Liver (tissue), 9 donors: ENCODE data around the gene MYO7B. TPM values are rescaled to one million over a fixed set of nuclear protein-coding genes. Genes with fewer than 3 reads are reported as not detected.

Experiments used
- DNase-seq: peaks from one replicate; pipeline ENCODE4 v3.0.0-alpha.2; 2017; ENCODE audit warnings: low spot score
- H3K27ac ChIP-seq, 2 donors: one replicate each; pipeline ENCODE4 v1.7.0; 2013; ENCODE audit warnings: inconsistent platforms in 2 of 2, low read length in 2 of 2, control low read depth in 1 of 2, low read depth in 1 of 2, mild to moderate bottlenecking in 1 of 2
- H3K27me3 ChIP-seq, 4 donors: one replicate each; pipeline versions ENCODE4 v1.6.1 to v1.7.0; 2013; ENCODE audit warnings: low read length in 3 of 4, inconsistent platforms in 1 of 4, mild to moderate bottlenecking in 1 of 4, moderate library complexity in 1 of 4; ENCODE audit not compliant: control insufficient read depth in 4 of 4, insufficient read depth in 4 of 4
- H3K36me3 ChIP-seq, 4 donors: one replicate each; pipeline versions ENCODE4 v1.6.1 to v1.7.0; 2013; ENCODE audit warnings: low read length in 3 of 4, mild to moderate bottlenecking in 3 of 4, low read depth in 1 of 4, moderate library complexity in 1 of 4; ENCODE audit not compliant: control insufficient read depth in 4 of 4, insufficient read depth in 3 of 4
- H3K4me1 ChIP-seq, 4 donors: one replicate each; pipeline versions ENCODE4 v1.6.1 to v1.7.0; 2013; ENCODE audit warnings: low read length in 3 of 4, mild to moderate bottlenecking in 3 of 4, moderate library complexity in 1 of 4; ENCODE audit not compliant: control insufficient read depth in 4 of 4, insufficient read depth in 4 of 4
- H3K4me3 ChIP-seq, 3 donors: one replicate each; pipeline versions ENCODE4 v1.6.1 to v1.7.0; 2013; ENCODE audit warnings: low read length in 3 of 3, control low read depth in 1 of 3, low read depth in 1 of 3, mild to moderate bottlenecking in 1 of 3
- H3K9ac ChIP-seq, 2 donors: one replicate each; pipeline ENCODE4 v1.7.0; 2013; ENCODE audit warnings: low read length in 2 of 2, mild to moderate bottlenecking in 2 of 2, moderate library complexity in 2 of 2, control low read depth in 1 of 2, low read depth in 1 of 2
- H3K9me3 ChIP-seq, 4 donors: one replicate each; pipeline versions ENCODE4 v1.6.1 to v1.7.0; 2013; ENCODE audit warnings: low read length in 3 of 4; ENCODE audit not compliant: control insufficient read depth in 4 of 4
- EGR1 ChIP-seq, 2 donors: IDR thresholded peaks; 2 replicates each; pipeline ENCODE4 v1.6.1; 2016 to 2018; ENCODE audit warnings: antibody characterized with exemption in 2 of 2, low read depth in 2 of 2
- FOXA1 ChIP-seq: IDR thresholded peaks from 2 replicates; pipeline ENCODE4 v1.6.1; 2016; ENCODE audit warnings: antibody characterized with exemption
- FOXA2 ChIP-seq: IDR thresholded peaks from 2 replicates; pipeline ENCODE4 v1.6.1; 2016; ENCODE audit warnings: antibody characterized with exemption
- GABPA ChIP-seq, 2 donors: IDR thresholded peaks in 1 of 2; conservative IDR thresholded peaks in 1 of 2; 2 replicates each; pipeline ENCODE4 v1.6.1; 2016; ENCODE audit warnings: antibody characterized with exemption in 2 of 2, mild to moderate bottlenecking in 1 of 2, moderate library complexity in 1 of 2
- HNF4A ChIP-seq, 2 donors: conservative IDR thresholded peaks; 2 replicates each; pipeline ENCODE4 v1.6.1; 2016; ENCODE audit warnings: antibody characterized with exemption in 2 of 2, mild to moderate bottlenecking in 2 of 2
- HNF4G ChIP-seq: IDR thresholded peaks from 2 replicates; pipeline ENCODE4 v1.6.1; 2016; ENCODE audit warnings: antibody characterized with exemption
- JUND ChIP-seq, 2 donors: IDR thresholded peaks; 2 replicates each; pipeline ENCODE4 v1.6.1; 2016; ENCODE audit warnings: antibody characterized with exemption in 2 of 2
- NR2F2 ChIP-seq: IDR thresholded peaks from 2 replicates; pipeline ENCODE4 v1.6.1; 2016; ENCODE audit warnings: antibody characterized with exemption
- RAD21 ChIP-seq, 2 donors: IDR thresholded peaks; 2 replicates each; pipeline ENCODE4 v1.6.1; 2016; ENCODE audit warnings: antibody characterized with exemption in 2 of 2, mild to moderate bottlenecking in 2 of 2
- RXRA ChIP-seq, 2 donors: IDR thresholded peaks; 2 replicates each; pipeline ENCODE4 v1.6.1; 2017 to 2018; ENCODE audit warnings: antibody characterized with exemption in 2 of 2, mild to moderate bottlenecking in 1 of 2
- SP1 ChIP-seq: IDR thresholded peaks from 2 replicates; pipeline ENCODE4 v1.6.1; 2018; ENCODE audit warnings: antibody characterized with exemption, mild to moderate bottlenecking
- TAF1 ChIP-seq: conservative IDR thresholded peaks from 2 replicates; pipeline ENCODE4 v1.6.1; 2016; ENCODE audit warnings: antibody characterized with exemption, mild to moderate bottlenecking
- YY1 ChIP-seq: IDR thresholded peaks from 2 replicates; pipeline ENCODE4 v1.6.1; 2016; ENCODE audit warnings: antibody characterized with exemption, mild to moderate bottlenecking
- WGBS: extraction: QIAGEN DNeasy Blood & Tissue Kit; methylation state at CpG from one replicate; pipeline ENCODE4 v1.1.7; 2013; 5-methylcytosine and 5-hydroxymethylcytosine counted together
- polyA plus RNA-seq, 2 donors: library from polyadenylated mRNA; stranded (reverse) in 1 of 2; unstranded in 1 of 2; fragments of 200-250 nt in 1 of 2; fragments of >200 nt in 1 of 2; fragmentation: Nextera tagmentation in 1 of 2; extraction: Ambion mirVana in 1 of 2; gene quantifications; one replicate each; pipeline versions ENCODE4 v1.2.1 to v1.2.3, GENCODE V29; 2013 to 2015
- total RNA-seq, 2 donors: library from RNA; depleted of rRNA; stranded (reverse); fragments of >200 nt; gene quantifications; one replicate each; pipeline ENCODE4 v1.2.3, GENCODE V29; 2014
- TF ChIP-seq, protein P1 (sequence below): IDR thresholded peaks from 2 replicates; pipeline ENCODE4 v1.6.1; 2016; ENCODE audit warnings: antibody characterized with exemption
- TF ChIP-seq, protein P2 (sequence below): fragments of 150-350 bp; IDR thresholded peaks from 2 replicates; pipeline ENCODE4 v1.5.1; 2017; ENCODE audit warnings: improper control_type of control experiment, low read depth, low read length; ENCODE audit not compliant: missing input control
- TF ChIP-seq, protein P3 (sequence below): IDR thresholded peaks from 2 replicates; pipeline ENCODE4 v1.6.1; 2016; ENCODE audit warnings: antibody characterized with exemption
- TF ChIP-seq, protein P4 (sequence below): IDR thresholded peaks from 2 replicates; pipeline ENCODE4 v1.6.1; 2016; ENCODE audit warnings: antibody characterized with exemption
- donor health status: healthy.
- donor health status: healthy.
- donor health status: healthy.
- donor health status: healthy.
- donor health status: healthy.

The MYO7B gene
- total and polyA plus RNA-seq, 4 donors, result 0.15 to 1.1 (median 0.64) TPM

GRCh38 chr2:127606625-127607398 lies 71.3 kb downstream of the MYO7B start:
- H3K27me3 ChIP-seq, result no peaks in the 10 kb centered on the region
- H3K36me3 ChIP-seq, result no peaks in the 10 kb centered on the region
- H3K9me3 ChIP-seq, result peaks cover 0 to 13% (median 3%) of the 10 kb centered on the region in 4 donors
- no peaks in the 10 kb centered on the region for H3K4me1 ChIP-seq
- no peak overlapping the region for H3K27ac ChIP-seq
- H3K9ac ChIP-seq, result no peak overlapping the region
- WGBS, result 94% methylated on average over 17 of the region's 17 CpGs
- DNase-seq, result no peak
- no peak overlapping the region for H3K4me3 ChIP-seq
- TF ChIP-seq, protein P1, sequence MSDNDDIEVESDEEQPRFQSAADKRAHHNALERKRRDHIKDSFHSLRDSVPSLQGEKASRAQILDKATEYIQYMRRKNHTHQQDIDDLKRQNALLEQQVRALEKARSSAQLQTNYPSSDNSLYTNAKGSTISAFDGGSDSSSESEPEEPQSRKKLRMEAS, result no peak
- TF ChIP-seq, protein P2, sequence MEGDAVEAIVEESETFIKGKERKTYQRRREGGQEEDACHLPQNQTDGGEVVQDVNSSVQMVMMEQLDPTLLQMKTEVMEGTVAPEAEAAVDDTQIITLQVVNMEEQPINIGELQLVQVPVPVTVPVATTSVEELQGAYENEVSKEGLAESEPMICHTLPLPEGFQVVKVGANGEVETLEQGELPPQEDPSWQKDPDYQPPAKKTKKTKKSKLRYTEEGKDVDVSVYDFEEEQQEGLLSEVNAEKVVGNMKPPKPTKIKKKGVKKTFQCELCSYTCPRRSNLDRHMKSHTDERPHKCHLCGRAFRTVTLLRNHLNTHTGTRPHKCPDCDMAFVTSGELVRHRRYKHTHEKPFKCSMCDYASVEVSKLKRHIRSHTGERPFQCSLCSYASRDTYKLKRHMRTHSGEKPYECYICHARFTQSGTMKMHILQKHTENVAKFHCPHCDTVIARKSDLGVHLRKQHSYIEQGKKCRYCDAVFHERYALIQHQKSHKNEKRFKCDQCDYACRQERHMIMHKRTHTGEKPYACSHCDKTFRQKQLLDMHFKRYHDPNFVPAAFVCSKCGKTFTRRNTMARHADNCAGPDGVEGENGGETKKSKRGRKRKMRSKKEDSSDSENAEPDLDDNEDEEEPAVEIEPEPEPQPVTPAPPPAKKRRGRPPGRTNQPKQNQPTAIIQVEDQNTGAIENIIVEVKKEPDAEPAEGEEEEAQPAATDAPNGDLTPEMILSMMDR, result no peak
- no peak for TF ChIP-seq RXRA (IDR thresholded peaks at IDR 0.05)
- TF ChIP-seq YY1, result no peak
- no peak for TF ChIP-seq SP1
- TF ChIP-seq JUND (IDR thresholded peaks at IDR 0.05), result no peak
- no peak for TF ChIP-seq HNF4A (conservative IDR thresholded peaks at IDR 0.05)

GRCh38 chr2:127607399-127607908 lies 72.0 kb downstream of the MYO7B start:
- TF ChIP-seq FOXA1 (no peak), RAD21 (IDR thresholded peaks at IDR 0.05) (no peak), FOXA2 (no peak), YY1 (no peak), RXRA (IDR thresholded peaks at IDR 0.05) (no peak), TAF1 (no peak), JUND (IDR thresholded peaks at IDR 0.05) (no peak), NR2F2 (no peak), SP1 (no peak), GABPA (IDR thresholded peaks at IDR 0.05 in 1 of 2, conservative IDR thresholded peaks at IDR 0.05 in 1 of 2) (no peak), EGR1 (IDR thresholded peaks at IDR 0.05; ENCODE audit: low read depth in 2 of 2) (no peak), HNF4G (no peak)
- TF ChIP-seq, protein P1, result no peak
- TF ChIP-seq, protein P3, sequence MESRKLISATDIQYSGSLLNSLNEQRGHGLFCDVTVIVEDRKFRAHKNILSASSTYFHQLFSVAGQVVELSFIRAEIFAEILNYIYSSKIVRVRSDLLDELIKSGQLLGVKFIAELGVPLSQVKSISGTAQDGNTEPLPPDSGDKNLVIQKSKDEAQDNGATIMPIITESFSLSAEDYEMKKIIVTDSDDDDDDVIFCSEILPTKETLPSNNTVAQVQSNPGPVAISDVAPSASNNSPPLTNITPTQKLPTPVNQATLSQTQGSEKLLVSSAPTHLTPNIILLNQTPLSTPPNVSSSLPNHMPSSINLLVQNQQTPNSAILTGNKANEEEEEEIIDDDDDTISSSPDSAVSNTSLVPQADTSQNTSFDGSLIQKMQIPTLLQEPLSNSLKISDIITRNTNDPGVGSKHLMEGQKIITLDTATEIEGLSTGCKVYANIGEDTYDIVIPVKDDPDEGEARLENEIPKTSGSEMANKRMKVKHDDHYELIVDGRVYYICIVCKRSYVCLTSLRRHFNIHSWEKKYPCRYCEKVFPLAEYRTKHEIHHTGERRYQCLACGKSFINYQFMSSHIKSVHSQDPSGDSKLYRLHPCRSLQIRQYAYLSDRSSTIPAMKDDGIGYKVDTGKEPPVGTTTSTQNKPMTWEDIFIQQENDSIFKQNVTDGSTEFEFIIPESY, result no peak
- TF ChIP-seq, protein P2, result no peak
- TF ChIP-seq, protein P4, sequence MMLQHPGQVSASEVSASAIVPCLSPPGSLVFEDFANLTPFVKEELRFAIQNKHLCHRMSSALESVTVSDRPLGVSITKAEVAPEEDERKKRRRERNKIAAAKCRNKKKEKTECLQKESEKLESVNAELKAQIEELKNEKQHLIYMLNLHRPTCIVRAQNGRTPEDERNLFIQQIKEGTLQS, result no peak
- H3K27ac ChIP-seq, result no peak overlapping the region
- no peaks in the 10 kb centered on the region for H3K4me1 ChIP-seq
- H3K9ac ChIP-seq, result no peak overlapping the region
- H3K36me3 ChIP-seq, result no peaks in the 10 kb centered on the region
- H3K4me3 ChIP-seq, result no peak overlapping the region
- H3K27me3 ChIP-seq, result no peaks in the 10 kb centered on the region
- WGBS, result 93% methylated on average over 9 of the region's 9 CpGs
- no peak for DNase-seq
- peaks cover 0 to 11% (median 5%) of the 10 kb centered on the region in 4 donors for H3K9me3 ChIP-seq
